Bronchial epithelial cell (primary cell): ENCODE measurements around the gene LRFN2. TPM values are rescaled to one million over a fixed set of nuclear protein-coding genes. Genes with fewer than 3 reads are reported as not detected.

ENCODE experiments used
- DNase-seq: peaks from one replicate; pipeline ENCODE4 v3.0.0-alpha.2; 2010; ENCODE audit warnings: low read depth
- FAIRE-seq: peaks from 2 replicates; lab custom pipeline; 2011; peaks lifted over from hg19 to GRCh38; lab: Jason Lieb, UNC
- H3K27me3 ChIP-seq: 2 replicates; pipeline ENCODE4 v1.5.1; 2011; ENCODE audit warnings: low read length; ENCODE audit not compliant: control insufficient read depth, insufficient read depth
- H3K36me3 ChIP-seq: 2 replicates; pipeline ENCODE4 v1.5.1; 2011; ENCODE audit warnings: low read length; ENCODE audit not compliant: control insufficient read depth, insufficient read depth
- H3K4me3 ChIP-seq: 2 replicates; pipeline ENCODE4 v1.5.1; 2011; ENCODE audit warnings: mild to moderate bottlenecking, low read depth, low read length, control low read depth
- CTCF ChIP-seq: IDR thresholded peaks from 2 replicates; pipeline ENCODE4 v1.5.1; 2011; ENCODE audit warnings: mild to moderate bottlenecking, moderate library complexity, low read length, control low read depth, inconsistent platforms; ENCODE audit not compliant: insufficient read depth, severe bottlenecking
- total RNA-seq: library from RNA; depleted of rRNA; stranded (reverse); fragments of >200 nt; gene quantifications from 2 replicates; pipeline ENCODE4 v1.2.1, GENCODE V29; 2014

Gene LRFN2
- total RNA-seq, 1 donor from 2014 or later: not detected

DNA sequence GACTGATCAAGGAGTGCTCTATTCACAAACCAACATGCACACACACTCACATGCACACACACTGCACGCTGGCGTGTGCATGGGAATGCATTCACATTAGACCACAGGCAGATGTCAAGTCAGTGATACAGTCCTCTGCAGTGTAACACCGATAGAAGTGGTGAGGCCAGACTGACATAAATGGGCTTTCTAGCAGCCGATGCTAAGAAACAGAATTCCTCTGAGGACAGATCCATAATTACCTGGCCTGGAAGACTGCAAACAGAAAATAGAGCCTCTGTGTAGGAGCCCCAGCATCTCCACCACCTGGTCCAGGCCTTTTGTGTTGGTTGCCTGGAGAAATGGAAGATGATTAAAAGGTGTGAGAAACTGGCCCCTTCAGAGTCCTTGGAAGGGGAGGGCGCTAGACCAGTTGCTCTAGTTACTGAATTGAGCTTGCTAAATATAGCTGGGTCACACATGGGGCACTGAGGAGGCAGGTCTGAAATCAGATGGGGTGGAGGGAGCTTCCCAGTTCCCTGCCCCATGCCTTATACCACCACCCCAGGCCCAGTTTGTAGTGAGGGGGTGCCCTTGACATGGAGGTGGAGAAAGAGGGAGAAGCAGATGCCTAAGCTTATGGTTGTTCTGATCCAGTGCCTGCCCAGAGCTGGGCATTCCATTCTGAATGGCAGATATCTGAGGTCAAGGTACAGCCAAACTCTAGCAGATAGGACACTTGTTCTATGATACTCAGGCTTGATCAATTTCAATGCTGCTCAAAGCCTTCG, 233.8 kb downstream of the LRFN2 start:
- no peak for TF ChIP-seq CTCF
- Histone ChIP-seq H3K27me3 (no peaks in the 10 kb centered on the region), H3K4me3 (no peak overlapping the region), H3K36me3 (no peaks in the 10 kb centered on the region)
- FAIRE-seq (peak; percentile 13), DNase-seq (no peak)

- H3K27me3 ChIP-seq: no peaks in the 10 kb centered on the region
- no peak for FAIRE-seq
- no peak for TF ChIP-seq CTCF
- no peak overlapping the region for H3K4me3 ChIP-seq
- no peak for DNase-seq
- H3K36me3 ChIP-seq: no peaks in the 10 kb centered on the region
Measured at GRCh38 chr6:40352527-40353170, 234.5 kb downstream of the LRFN2 start.

DNA sequence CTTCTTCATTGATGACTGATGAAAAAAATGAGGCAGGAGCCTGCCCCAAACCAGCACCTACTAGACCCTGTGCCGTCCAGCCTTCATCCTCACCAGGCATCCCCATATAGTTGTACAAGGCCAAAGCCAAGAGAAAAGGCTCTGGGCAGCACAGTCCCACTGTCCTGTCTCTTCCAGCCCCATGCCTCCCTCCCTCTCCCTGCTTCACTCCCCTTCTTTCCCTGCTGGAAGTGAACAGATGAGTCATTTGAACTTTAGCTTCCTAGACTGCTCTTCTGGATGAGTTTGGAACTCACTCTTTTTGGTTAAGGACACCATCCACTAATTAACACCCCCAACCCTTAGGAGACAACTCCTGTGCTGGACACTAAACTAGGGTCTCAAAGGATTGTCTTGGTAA, 235.2 kb downstream of the LRFN2 start:
- no peak for TF ChIP-seq CTCF
- Histone ChIP-seq H3K27me3 (no peaks in the 10 kb centered on the region), H3K4me3 (no peak overlapping the region), H3K36me3 (no peaks in the 10 kb centered on the region)
- peak; percentile 58 for FAIRE-seq
- DNase-seq: no peak

DNA sequence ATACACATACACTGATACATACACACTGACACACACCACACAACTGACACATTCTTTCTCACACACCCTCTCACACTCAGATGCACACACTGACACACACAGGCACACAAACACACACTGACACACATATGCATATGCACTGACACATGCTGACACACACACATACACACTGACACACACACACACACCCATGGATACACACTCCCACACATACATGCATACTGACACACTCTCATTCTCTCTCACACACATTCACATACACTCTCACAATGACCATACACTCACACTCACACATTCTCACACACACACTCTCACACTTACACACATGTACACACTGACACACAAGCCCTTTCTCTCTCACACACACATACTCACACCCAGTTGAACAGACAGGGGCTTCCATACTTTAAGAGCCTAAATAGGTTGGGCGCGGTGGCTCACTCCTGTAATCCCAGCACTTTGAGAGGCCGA, 236.4 kb downstream of the LRFN2 start:
- H3K36me3 ChIP-seq: no peaks in the 10 kb centered on the region
- no peaks in the 10 kb centered on the region for H3K27me3 ChIP-seq
- TF ChIP-seq CTCF: no peak
- FAIRE-seq (no peak), DNase-seq (no peak)
- no peak overlapping the region for H3K4me3 ChIP-seq

- Histone ChIP-seq H3K36me3 (no peaks in the 10 kb centered on the region), H3K27me3 (no peaks in the 10 kb centered on the region), H3K4me3 (no peak overlapping the region)
- FAIRE-seq (peak; percentile 99), DNase-seq (no peak)
- no peak for TF ChIP-seq CTCF
Measured at GRCh38 chr6:40349901-40350746, 237.0 kb downstream of the LRFN2 start.
